Liver (tissue), 9 donors: ENCODE data around the gene PDE4B. TPM values are rescaled to one million over a fixed set of nuclear protein-coding genes. Genes with fewer than 3 reads are reported as not detected.

Experiments
- DNase-seq: peaks from one replicate; pipeline ENCODE4 v3.0.0-alpha.2; 2017; ENCODE audit warnings: low spot score
- H3K27ac ChIP-seq, 2 donors: one replicate each; pipeline ENCODE4 v1.7.0; 2013; ENCODE audit warnings: inconsistent platforms in 2 of 2, low read length in 2 of 2, control low read depth in 1 of 2, low read depth in 1 of 2, mild to moderate bottlenecking in 1 of 2
- H3K27me3 ChIP-seq, 4 donors: one replicate each; pipeline versions ENCODE4 v1.6.1 to v1.7.0; 2013; ENCODE audit warnings: low read length in 3 of 4, inconsistent platforms in 1 of 4, mild to moderate bottlenecking in 1 of 4, moderate library complexity in 1 of 4; ENCODE audit not compliant: control insufficient read depth in 4 of 4, insufficient read depth in 4 of 4
- H3K36me3 ChIP-seq, 4 donors: one replicate each; pipeline versions ENCODE4 v1.6.1 to v1.7.0; 2013; ENCODE audit warnings: low read length in 3 of 4, mild to moderate bottlenecking in 3 of 4, low read depth in 1 of 4, moderate library complexity in 1 of 4; ENCODE audit not compliant: control insufficient read depth in 4 of 4, insufficient read depth in 3 of 4
- H3K4me1 ChIP-seq, 4 donors: one replicate each; pipeline versions ENCODE4 v1.6.1 to v1.7.0; 2013; ENCODE audit warnings: low read length in 3 of 4, mild to moderate bottlenecking in 3 of 4, moderate library complexity in 1 of 4; ENCODE audit not compliant: control insufficient read depth in 4 of 4, insufficient read depth in 4 of 4
- H3K4me3 ChIP-seq, 3 donors: one replicate each; pipeline versions ENCODE4 v1.6.1 to v1.7.0; 2013; ENCODE audit warnings: low read length in 3 of 3, control low read depth in 1 of 3, low read depth in 1 of 3, mild to moderate bottlenecking in 1 of 3
- H3K9ac ChIP-seq, 2 donors: one replicate each; pipeline ENCODE4 v1.7.0; 2013; ENCODE audit warnings: low read length in 2 of 2, mild to moderate bottlenecking in 2 of 2, moderate library complexity in 2 of 2, control low read depth in 1 of 2, low read depth in 1 of 2
- H3K9me3 ChIP-seq, 4 donors: one replicate each; pipeline versions ENCODE4 v1.6.1 to v1.7.0; 2013; ENCODE audit warnings: low read length in 3 of 4; ENCODE audit not compliant: control insufficient read depth in 4 of 4
- EGR1 ChIP-seq, 2 donors: IDR thresholded peaks; 2 replicates each; pipeline ENCODE4 v1.6.1; 2016 to 2018; ENCODE audit warnings: antibody characterized with exemption in 2 of 2, low read depth in 2 of 2
- FOXA2 ChIP-seq: IDR thresholded peaks from 2 replicates; pipeline ENCODE4 v1.6.1; 2016; ENCODE audit warnings: antibody characterized with exemption
- GABPA ChIP-seq, 2 donors: IDR thresholded peaks in 1 of 2; conservative IDR thresholded peaks in 1 of 2; 2 replicates each; pipeline ENCODE4 v1.6.1; 2016; ENCODE audit warnings: antibody characterized with exemption in 2 of 2, mild to moderate bottlenecking in 1 of 2, moderate library complexity in 1 of 2
- HNF4A ChIP-seq, 2 donors: conservative IDR thresholded peaks; 2 replicates each; pipeline ENCODE4 v1.6.1; 2016; ENCODE audit warnings: antibody characterized with exemption in 2 of 2, mild to moderate bottlenecking in 2 of 2
- HNF4G ChIP-seq: IDR thresholded peaks from 2 replicates; pipeline ENCODE4 v1.6.1; 2016; ENCODE audit warnings: antibody characterized with exemption
- JUND ChIP-seq, 2 donors: IDR thresholded peaks; 2 replicates each; pipeline ENCODE4 v1.6.1; 2016; ENCODE audit warnings: antibody characterized with exemption in 2 of 2
- NR2F2 ChIP-seq: IDR thresholded peaks from 2 replicates; pipeline ENCODE4 v1.6.1; 2016; ENCODE audit warnings: antibody characterized with exemption
- RAD21 ChIP-seq, 2 donors: IDR thresholded peaks; 2 replicates each; pipeline ENCODE4 v1.6.1; 2016; ENCODE audit warnings: antibody characterized with exemption in 2 of 2, mild to moderate bottlenecking in 2 of 2
- RXRA ChIP-seq, 2 donors: IDR thresholded peaks; 2 replicates each; pipeline ENCODE4 v1.6.1; 2017 to 2018; ENCODE audit warnings: antibody characterized with exemption in 2 of 2, mild to moderate bottlenecking in 1 of 2
- SP1 ChIP-seq: IDR thresholded peaks from 2 replicates; pipeline ENCODE4 v1.6.1; 2018; ENCODE audit warnings: antibody characterized with exemption, mild to moderate bottlenecking
- YY1 ChIP-seq: IDR thresholded peaks from 2 replicates; pipeline ENCODE4 v1.6.1; 2016; ENCODE audit warnings: antibody characterized with exemption, mild to moderate bottlenecking
- WGBS: extraction: QIAGEN DNeasy Blood & Tissue Kit; methylation state at CpG from one replicate; pipeline ENCODE4 v1.1.7; 2013; 5-methylcytosine and 5-hydroxymethylcytosine counted together
- polyA plus RNA-seq, 2 donors: library from polyadenylated mRNA; stranded (reverse) in 1 of 2; unstranded in 1 of 2; fragments of 200-250 nt in 1 of 2; fragments of >200 nt in 1 of 2; fragmentation: Nextera tagmentation in 1 of 2; extraction: Ambion mirVana in 1 of 2; gene quantifications; one replicate each; pipeline versions ENCODE4 v1.2.1 to v1.2.3, GENCODE V29; 2013 to 2015
- total RNA-seq, 2 donors: library from RNA; depleted of rRNA; stranded (reverse); fragments of >200 nt; gene quantifications; one replicate each; pipeline ENCODE4 v1.2.3, GENCODE V29; 2014
- TF ChIP-seq, protein P1 (sequence below): IDR thresholded peaks from 2 replicates; pipeline ENCODE4 v1.6.1; 2016; ENCODE audit warnings: antibody characterized with exemption, mild to moderate bottlenecking
- TF ChIP-seq, protein P2 (sequence below): IDR thresholded peaks from 2 replicates; pipeline ENCODE4 v1.6.1; 2016; ENCODE audit warnings: antibody characterized with exemption
- TF ChIP-seq, protein P3 (sequence below): IDR thresholded peaks from 2 replicates; pipeline ENCODE4 v1.6.1; 2016; ENCODE audit warnings: antibody characterized with exemption
- donor health status: healthy.
- donor health status: healthy.
- donor health status: healthy.
- donor health status: healthy.
- donor health status: healthy.

The PDE4B gene
- total and polyA plus RNA-seq, 4 donors = 1.9 to 3.9 (median 2.7) TPM

DNA sequence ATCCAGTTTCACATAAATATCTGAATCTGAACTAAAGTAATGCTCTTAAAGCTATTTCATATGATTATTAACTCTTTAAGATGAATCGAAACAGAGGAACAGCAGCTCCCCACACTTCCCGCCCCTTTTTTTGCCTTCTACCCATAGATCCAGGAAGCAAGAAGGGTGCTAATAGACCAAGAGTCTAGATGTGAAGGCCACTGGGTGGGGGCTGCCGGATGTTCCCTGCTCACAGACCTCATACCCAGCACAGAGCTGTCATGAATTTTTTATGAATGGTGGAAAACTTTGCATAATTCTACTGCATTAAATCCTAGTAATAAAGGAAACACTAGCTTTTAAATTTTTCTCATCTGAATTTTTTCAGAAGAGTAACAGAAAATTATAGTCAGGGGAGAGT, 457.4 kb downstream of the PDE4B start (continued):
- TF ChIP-seq, protein P1, sequence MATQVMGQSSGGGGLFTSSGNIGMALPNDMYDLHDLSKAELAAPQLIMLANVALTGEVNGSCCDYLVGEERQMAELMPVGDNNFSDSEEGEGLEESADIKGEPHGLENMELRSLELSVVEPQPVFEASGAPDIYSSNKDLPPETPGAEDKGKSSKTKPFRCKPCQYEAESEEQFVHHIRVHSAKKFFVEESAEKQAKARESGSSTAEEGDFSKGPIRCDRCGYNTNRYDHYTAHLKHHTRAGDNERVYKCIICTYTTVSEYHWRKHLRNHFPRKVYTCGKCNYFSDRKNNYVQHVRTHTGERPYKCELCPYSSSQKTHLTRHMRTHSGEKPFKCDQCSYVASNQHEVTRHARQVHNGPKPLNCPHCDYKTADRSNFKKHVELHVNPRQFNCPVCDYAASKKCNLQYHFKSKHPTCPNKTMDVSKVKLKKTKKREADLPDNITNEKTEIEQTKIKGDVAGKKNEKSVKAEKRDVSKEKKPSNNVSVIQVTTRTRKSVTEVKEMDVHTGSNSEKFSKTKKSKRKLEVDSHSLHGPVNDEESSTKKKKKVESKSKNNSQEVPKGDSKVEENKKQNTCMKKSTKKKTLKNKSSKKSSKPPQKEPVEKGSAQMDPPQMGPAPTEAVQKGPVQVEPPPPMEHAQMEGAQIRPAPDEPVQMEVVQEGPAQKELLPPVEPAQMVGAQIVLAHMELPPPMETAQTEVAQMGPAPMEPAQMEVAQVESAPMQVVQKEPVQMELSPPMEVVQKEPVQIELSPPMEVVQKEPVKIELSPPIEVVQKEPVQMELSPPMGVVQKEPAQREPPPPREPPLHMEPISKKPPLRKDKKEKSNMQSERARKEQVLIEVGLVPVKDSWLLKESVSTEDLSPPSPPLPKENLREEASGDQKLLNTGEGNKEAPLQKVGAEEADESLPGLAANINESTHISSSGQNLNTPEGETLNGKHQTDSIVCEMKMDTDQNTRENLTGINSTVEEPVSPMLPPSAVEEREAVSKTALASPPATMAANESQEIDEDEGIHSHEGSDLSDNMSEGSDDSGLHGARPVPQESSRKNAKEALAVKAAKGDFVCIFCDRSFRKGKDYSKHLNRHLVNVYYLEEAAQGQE = no peak
- TF ChIP-seq, protein P2, sequence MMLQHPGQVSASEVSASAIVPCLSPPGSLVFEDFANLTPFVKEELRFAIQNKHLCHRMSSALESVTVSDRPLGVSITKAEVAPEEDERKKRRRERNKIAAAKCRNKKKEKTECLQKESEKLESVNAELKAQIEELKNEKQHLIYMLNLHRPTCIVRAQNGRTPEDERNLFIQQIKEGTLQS = no peak
- no peak for TF ChIP-seq RAD21 (IDR thresholded peaks at IDR 0.05)

DNA sequence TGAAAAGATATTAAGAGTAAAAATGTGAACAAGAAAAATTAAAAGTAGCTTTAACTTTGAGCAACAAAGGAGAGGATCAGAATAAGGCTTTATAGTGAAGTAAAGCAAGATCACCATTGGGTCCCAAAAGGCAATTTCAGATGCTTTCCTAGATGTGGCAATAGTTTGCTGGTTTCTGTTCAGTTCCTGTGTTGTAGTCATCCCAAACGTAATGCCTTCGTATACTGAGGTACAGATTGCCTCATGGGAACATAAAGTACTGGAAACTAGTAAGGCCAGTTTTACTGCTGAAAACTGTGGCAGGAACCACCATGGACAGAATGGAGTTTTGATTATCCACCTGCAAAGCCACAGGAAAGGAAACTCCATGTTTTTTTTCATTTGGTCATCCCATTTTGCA, 457.8 kb downstream of the PDE4B start:
- no peak for DNase-seq
- H3K27me3 ChIP-seq = no peaks in the 10 kb centered on the region
- no peak overlapping the region for H3K9ac ChIP-seq
- TF ChIP-seq GABPA (IDR thresholded peaks at IDR 0.05 in 1 of 2, conservative IDR thresholded peaks at IDR 0.05 in 1 of 2) (no peak), FOXA2 (no peak), RXRA (IDR thresholded peaks at IDR 0.05) (no peak), RAD21 (IDR thresholded peaks at IDR 0.05) (no peak), SP1 (no peak)
- TF ChIP-seq, protein P3, sequence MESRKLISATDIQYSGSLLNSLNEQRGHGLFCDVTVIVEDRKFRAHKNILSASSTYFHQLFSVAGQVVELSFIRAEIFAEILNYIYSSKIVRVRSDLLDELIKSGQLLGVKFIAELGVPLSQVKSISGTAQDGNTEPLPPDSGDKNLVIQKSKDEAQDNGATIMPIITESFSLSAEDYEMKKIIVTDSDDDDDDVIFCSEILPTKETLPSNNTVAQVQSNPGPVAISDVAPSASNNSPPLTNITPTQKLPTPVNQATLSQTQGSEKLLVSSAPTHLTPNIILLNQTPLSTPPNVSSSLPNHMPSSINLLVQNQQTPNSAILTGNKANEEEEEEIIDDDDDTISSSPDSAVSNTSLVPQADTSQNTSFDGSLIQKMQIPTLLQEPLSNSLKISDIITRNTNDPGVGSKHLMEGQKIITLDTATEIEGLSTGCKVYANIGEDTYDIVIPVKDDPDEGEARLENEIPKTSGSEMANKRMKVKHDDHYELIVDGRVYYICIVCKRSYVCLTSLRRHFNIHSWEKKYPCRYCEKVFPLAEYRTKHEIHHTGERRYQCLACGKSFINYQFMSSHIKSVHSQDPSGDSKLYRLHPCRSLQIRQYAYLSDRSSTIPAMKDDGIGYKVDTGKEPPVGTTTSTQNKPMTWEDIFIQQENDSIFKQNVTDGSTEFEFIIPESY = no peak
- TF ChIP-seq, protein P1 = no peak
- H3K4me3 ChIP-seq = no peak overlapping the region
- H3K27ac ChIP-seq = no peak overlapping the region
- no peaks in the 10 kb centered on the region for H3K4me1 ChIP-seq
- no peaks in the 10 kb centered on the region for H3K9me3 ChIP-seq
- no peaks in the 10 kb centered on the region for H3K36me3 ChIP-seq
- 61% methylated on average over 2 of the region's 2 CpGs for WGBS

DNA sequence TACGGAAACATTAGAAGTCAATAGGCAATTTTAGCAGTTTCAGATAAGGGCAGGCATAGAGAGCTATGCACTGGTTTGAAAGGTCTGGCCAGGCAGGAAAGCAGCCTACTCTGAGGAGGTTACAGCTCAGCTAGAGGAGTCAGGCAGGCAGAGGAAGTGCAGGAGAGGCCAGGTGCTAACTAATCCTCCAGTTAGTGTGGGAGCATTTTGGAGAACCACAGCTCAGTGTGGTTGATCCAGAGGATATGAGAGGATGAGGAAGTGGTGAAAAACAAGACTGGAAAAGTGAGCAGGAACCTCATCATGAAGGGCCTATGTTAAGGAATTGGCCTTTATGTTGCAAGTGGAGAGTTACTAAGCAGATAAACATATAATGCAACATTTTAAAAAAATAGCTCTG, 458.9 kb downstream of the PDE4B start:
- no peaks in the 10 kb centered on the region for H3K9me3 ChIP-seq
- H3K27me3 ChIP-seq = no peaks in the 10 kb centered on the region
- no peak overlapping the region for H3K9ac ChIP-seq
- 77% methylated on average over 1 of the region's 1 CpG for WGBS
- H3K27ac ChIP-seq = no peak overlapping the region
- no peaks in the 10 kb centered on the region for H3K36me3 ChIP-seq
- no peak overlapping the region for H3K4me3 ChIP-seq
- no peaks in the 10 kb centered on the region for H3K4me1 ChIP-seq
- no peak for DNase-seq
- TF ChIP-seq RXRA (IDR thresholded peaks at IDR 0.05) (no peak), HNF4G (no peak), SP1 (no peak), FOXA2 (no peak), JUND (IDR thresholded peaks at IDR 0.05) (no peak), YY1 (no peak), EGR1 (IDR thresholded peaks at IDR 0.05; ENCODE audit: low read depth in 2 of 2) (no peak), HNF4A (conservative IDR thresholded peaks at IDR 0.05) (no peak), NR2F2 (no peak)
- TF ChIP-seq, protein P3 = no peak
- TF ChIP-seq, protein P2 = no peak
- TF ChIP-seq, protein P1 = no peak
